Measurements from ENCODE around the gene BAG1.
A peak's percentile ranks its signal among the peaks of the same experiment; 100 is the strongest.

DNA sequence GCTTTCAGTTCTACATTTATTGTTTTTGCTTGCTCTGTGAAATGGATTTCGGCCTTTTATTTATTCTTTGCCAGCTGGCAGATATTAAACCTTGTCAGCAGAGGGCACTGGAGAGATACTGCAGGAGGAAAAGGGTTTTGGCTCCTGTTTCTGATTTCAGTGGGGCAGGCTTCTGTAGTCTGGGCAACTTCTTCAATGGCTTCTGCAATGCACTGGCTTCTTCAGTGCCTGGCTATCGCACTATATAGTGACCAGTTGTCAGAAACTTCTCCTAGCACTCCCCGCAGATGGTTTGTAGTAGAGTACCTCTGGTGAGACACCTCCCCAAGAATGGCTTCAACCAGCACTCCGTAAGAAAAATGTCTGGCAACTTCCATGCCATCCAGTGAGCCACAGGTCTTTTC is 22.6 kb upstream of the BAG1 start:
- TF ChIP-seq, protein P1, sequence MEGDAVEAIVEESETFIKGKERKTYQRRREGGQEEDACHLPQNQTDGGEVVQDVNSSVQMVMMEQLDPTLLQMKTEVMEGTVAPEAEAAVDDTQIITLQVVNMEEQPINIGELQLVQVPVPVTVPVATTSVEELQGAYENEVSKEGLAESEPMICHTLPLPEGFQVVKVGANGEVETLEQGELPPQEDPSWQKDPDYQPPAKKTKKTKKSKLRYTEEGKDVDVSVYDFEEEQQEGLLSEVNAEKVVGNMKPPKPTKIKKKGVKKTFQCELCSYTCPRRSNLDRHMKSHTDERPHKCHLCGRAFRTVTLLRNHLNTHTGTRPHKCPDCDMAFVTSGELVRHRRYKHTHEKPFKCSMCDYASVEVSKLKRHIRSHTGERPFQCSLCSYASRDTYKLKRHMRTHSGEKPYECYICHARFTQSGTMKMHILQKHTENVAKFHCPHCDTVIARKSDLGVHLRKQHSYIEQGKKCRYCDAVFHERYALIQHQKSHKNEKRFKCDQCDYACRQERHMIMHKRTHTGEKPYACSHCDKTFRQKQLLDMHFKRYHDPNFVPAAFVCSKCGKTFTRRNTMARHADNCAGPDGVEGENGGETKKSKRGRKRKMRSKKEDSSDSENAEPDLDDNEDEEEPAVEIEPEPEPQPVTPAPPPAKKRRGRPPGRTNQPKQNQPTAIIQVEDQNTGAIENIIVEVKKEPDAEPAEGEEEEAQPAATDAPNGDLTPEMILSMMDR (IDR thresholded peaks at IDR 0.05; ENCODE audit: low read depth, low read length, poor library complexity, severe bottlenecking), result peak; percentile 90
- no peak for TF ChIP-seq EZH2phosphoT487 (IDR thresholded peaks at IDR 0.05; ENCODE audit: borderline replicate concordance, low read length)
